Measurements from ENCODE around the gene TOMM5.

DNA sequence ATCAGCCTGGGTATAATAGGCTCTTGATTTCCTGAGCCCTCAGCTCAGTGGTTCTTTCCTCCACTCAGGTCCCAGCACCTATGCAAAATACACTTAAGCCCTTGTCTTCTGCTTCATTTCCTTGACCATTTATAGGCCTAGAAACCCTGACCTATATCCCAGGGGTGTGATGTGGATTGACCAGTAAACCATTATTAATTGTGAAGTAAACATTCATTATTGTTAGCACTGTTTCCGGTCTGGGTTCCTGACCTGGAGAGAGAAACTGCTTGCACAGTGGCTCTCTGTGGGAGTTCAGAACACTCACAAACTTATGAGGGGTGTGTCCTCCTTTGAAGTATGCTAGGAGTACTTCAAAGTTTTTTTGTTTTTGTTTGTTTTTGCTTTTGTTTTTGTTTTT is 19.6 kb upstream of the TOMM5 start:
- TF ChIP-seq, protein P1, sequence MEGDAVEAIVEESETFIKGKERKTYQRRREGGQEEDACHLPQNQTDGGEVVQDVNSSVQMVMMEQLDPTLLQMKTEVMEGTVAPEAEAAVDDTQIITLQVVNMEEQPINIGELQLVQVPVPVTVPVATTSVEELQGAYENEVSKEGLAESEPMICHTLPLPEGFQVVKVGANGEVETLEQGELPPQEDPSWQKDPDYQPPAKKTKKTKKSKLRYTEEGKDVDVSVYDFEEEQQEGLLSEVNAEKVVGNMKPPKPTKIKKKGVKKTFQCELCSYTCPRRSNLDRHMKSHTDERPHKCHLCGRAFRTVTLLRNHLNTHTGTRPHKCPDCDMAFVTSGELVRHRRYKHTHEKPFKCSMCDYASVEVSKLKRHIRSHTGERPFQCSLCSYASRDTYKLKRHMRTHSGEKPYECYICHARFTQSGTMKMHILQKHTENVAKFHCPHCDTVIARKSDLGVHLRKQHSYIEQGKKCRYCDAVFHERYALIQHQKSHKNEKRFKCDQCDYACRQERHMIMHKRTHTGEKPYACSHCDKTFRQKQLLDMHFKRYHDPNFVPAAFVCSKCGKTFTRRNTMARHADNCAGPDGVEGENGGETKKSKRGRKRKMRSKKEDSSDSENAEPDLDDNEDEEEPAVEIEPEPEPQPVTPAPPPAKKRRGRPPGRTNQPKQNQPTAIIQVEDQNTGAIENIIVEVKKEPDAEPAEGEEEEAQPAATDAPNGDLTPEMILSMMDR (conservative IDR thresholded peaks at IDR 0.05; ENCODE audit: low read length), result no peak
- no peak for TF ChIP-seq EZH2phosphoT487 (IDR thresholded peaks at IDR 0.05; ENCODE audit: borderline replicate concordance)
